ENCODE measurements around the gene TBC1D2B. TPM values are rescaled to one million over a fixed set of nuclear protein-coding genes. Genes with fewer than 3 reads are reported as not detected.

Gene TBC1D2B
- total and polyA plus RNA-seq, 8 donors = 9.3 to 61.7 (median 38.8) TPM

DNA sequence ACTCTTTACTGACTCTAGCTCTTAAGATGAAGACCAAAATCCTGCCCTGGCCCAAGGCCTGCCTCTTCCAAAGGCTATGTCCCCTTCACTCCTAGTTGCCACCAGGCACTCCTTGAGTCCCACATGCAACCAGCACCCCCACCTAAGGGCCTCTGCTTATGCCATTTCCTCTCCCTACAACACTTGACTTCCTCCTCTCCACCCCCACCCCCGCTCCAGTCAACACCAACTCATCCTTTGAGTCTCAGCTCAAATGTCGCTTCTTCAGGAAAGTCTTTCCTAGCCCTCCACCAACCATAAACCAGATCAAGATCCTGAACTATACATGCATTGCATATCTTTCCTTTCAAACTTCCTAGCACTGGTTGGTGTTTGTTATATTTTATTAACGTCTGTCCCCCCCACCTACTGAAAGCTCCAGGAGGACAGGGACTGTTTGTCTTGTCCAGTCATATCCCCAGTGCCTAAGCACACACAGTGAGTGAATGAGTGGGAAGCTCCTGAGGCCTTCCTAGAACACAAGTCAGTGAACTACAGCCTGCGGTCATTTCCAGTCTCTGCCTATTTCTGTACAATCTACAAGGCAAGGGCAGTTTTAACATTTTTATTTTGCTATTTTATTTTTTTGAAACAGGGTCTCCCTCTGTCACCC lies 7.3 kb downstream of the TBC1D2B start:
- Histone ChIP-seq H3K4me1 (peaks cover 78 to 100% (median 90%) of the 10 kb centered on the region in 4 donors), H3K27ac (peak overlapping the region in 4 of 5 donors; percentile 74 to 98 (median 90)), H3K27me3 (no peaks in the 10 kb centered on the region), H3K36me3 (no peaks in the 10 kb centered on the region), H3K4me3 (no peak overlapping the region), H3K9me3 (no peaks in the 10 kb centered on the region)
- TF ChIP-seq, protein P1, sequence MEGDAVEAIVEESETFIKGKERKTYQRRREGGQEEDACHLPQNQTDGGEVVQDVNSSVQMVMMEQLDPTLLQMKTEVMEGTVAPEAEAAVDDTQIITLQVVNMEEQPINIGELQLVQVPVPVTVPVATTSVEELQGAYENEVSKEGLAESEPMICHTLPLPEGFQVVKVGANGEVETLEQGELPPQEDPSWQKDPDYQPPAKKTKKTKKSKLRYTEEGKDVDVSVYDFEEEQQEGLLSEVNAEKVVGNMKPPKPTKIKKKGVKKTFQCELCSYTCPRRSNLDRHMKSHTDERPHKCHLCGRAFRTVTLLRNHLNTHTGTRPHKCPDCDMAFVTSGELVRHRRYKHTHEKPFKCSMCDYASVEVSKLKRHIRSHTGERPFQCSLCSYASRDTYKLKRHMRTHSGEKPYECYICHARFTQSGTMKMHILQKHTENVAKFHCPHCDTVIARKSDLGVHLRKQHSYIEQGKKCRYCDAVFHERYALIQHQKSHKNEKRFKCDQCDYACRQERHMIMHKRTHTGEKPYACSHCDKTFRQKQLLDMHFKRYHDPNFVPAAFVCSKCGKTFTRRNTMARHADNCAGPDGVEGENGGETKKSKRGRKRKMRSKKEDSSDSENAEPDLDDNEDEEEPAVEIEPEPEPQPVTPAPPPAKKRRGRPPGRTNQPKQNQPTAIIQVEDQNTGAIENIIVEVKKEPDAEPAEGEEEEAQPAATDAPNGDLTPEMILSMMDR (IDR thresholded peaks at IDR 0.05) = no peak
- TF ChIP-seq POLR2AphosphoS5 (IDR thresholded peaks at IDR 0.05) (no peak), POLR2A (IDR thresholded peaks at IDR 0.05) (no peak), EP300 (IDR thresholded peaks at IDR 0.05) (no peak)
- 66 to 79% (median 71%) methylated on average over 4 of the region's 4 CpGs for WGBS, 5 donors
- intact Hi-C loops (cut with DNase I; ENCODE audit: low total_unique reads) = no loop called here
- peak in 1 of 2 donors; percentile 44 for DNase-seq

- Histone ChIP-seq H3K27me3 (no peaks in the 10 kb centered on the region), H3K4me1 (peaks cover 78 to 100% (median 92%) of the 10 kb centered on the region in 4 donors), H3K27ac (peak overlapping the region in 4 of 5 donors; percentile 74 to 98 (median 90)), H3K9me3 (no peaks in the 10 kb centered on the region), H3K4me3 (peak overlapping the region in 1 of 4 donors; percentile 6), H3K36me3 (no peaks in the 10 kb centered on the region)
- TF ChIP-seq POLR2AphosphoS5 (IDR thresholded peaks at IDR 0.05) (no peak), EP300 (IDR thresholded peaks at IDR 0.05) (no peak), POLR2A (IDR thresholded peaks at IDR 0.05) (no peak)
- TF ChIP-seq, protein P1 (IDR thresholded peaks at IDR 0.05) = no peak
- intact Hi-C loops (cut with DNase I; ENCODE audit: low total_unique reads) = no loop called here
- 45 to 70% (median 60%) methylated on average over 5 of the region's 5 CpGs for WGBS, 5 donors
- DNase-seq = no peak
These were observed 8.0 kb downstream of the TBC1D2B start for GRCh38 chr15:78069462-78070029.

GRCh38 chr15:78069052-78069414 lies 8.5 kb downstream of the TBC1D2B start:
- H3K4me3 ChIP-seq = peak overlapping the region in 1 of 4 donors; percentile 6
- no peaks in the 10 kb centered on the region for H3K9me3 ChIP-seq
- intact Hi-C loops (cut with DNase I; ENCODE audit: low total_unique reads) = no loop called here
- no peaks in the 10 kb centered on the region for H3K36me3 ChIP-seq
- TF ChIP-seq EP300 (IDR thresholded peaks at IDR 0.05) (no peak), POLR2AphosphoS5 (IDR thresholded peaks at IDR 0.05) (no peak), POLR2A (IDR thresholded peaks at IDR 0.05) (no peak)
- TF ChIP-seq, protein P1 (IDR thresholded peaks at IDR 0.05) = no peak
- peaks cover 78 to 100% (median 93%) of the 10 kb centered on the region in 4 donors for H3K4me1 ChIP-seq
- no peaks in the 10 kb centered on the region for H3K27me3 ChIP-seq
- H3K27ac ChIP-seq = peak overlapping the region; percentile 61 to 98 (median 87)
- WGBS, 5 donors = 48 to 59% (median 56%) methylated on average over 7 of the region's 7 CpGs
- no peak for DNase-seq

GRCh38 chr15:78067328-78068228 lies 9.9 kb downstream of the TBC1D2B start:
- no peaks in the 10 kb centered on the region for H3K36me3 ChIP-seq
- peak; percentile 42 to 69 for DNase-seq
- H3K27ac ChIP-seq = peak overlapping the region; percentile 74 to 98 (median 87)
- H3K4me1 ChIP-seq = peaks cover 87 to 100% (median 94%) of the 10 kb centered on the region in 4 donors
- WGBS, 5 donors = 9 to 25% (median 15%) methylated on average over 1 of the region's 1 CpG
- intact Hi-C loops (cut with DNase I; ENCODE audit: low total_unique reads) = no loop called here
- TF ChIP-seq POLR2AphosphoS5 (IDR thresholded peaks at IDR 0.05) = no peak
- no peaks in the 10 kb centered on the region for H3K9me3 ChIP-seq
- H3K4me3 ChIP-seq = no peak overlapping the region
- H3K27me3 ChIP-seq = no peaks in the 10 kb centered on the region

Data from stomach (tissue), 9 donors.